ENCODE measurements around the gene CDK8. TPM values are rescaled to one million over a fixed set of nuclear protein-coding genes. Genes with fewer than 3 reads are reported as not detected.

CDK8 gene
- total RNA-seq, 1 experiment from 2014 or later: 35.1 TPM

GRCh38 chr13:26400545-26400944 lies 146.6 kb downstream of the CDK8 start:
- intact Hi-C loops (cut with micrococcal nuclease; ENCODE audit: unreplicated experiment): no loop called here
- Histone ChIP-seq H3K4me3 (ENCODE audit: low read depth, low read length) (no peak overlapping the region), H3K27me3 (replicated peaks; ENCODE audit: control insufficient read depth, insufficient read depth, low read length) (no peaks in the 10 kb centered on the region), H3K4me1 (no peaks in the 10 kb centered on the region), H3K9me3 (no peaks in the 10 kb centered on the region), H3K36me3 (ENCODE audit: control insufficient read depth, insufficient read depth, low read length) (no peaks in the 10 kb centered on the region; the same call in 1 of the 2 replicates)
- Mint-ChIP-seq H3K9me3 (ENCODE audit: unreplicated experiment) (no peaks in the 10 kb centered on the region), H3K36me3 (ENCODE audit: insufficient read depth, unreplicated experiment) (peaks cover 18% of the 10 kb centered on the region), H3K27ac (ENCODE audit: unreplicated experiment) (no peak overlapping the region), H3K4me3 (ENCODE audit: unreplicated experiment) (no peak overlapping the region), H3K27me3 (ENCODE audit: insufficient read depth, unreplicated experiment) (no peaks in the 10 kb centered on the region), H3K4me1 (ENCODE audit: low read depth, unreplicated experiment) (no peaks in the 10 kb centered on the region)
- TF ChIP-seq CTCF (IDR thresholded peaks at IDR 0.05; ENCODE audit: insufficient read depth in 1 of 2, low read depth in 1 of 2, low read length in 1 of 2, severe bottlenecking in 1 of 2, unreplicated experiment in 1 of 2): no peak
- ChIA-PET CTCF (no interaction called here), POLR2A (no interaction called here)
- BruUV-seq (replicated peaks): no TSS peak
- DNase-seq: no peak

- DNase-seq: no peak
- Mint-ChIP-seq H3K9me3 (ENCODE audit: unreplicated experiment) (no peaks in the 10 kb centered on the region), H3K27ac (ENCODE audit: unreplicated experiment) (no peak overlapping the region), H3K27me3 (ENCODE audit: insufficient read depth, unreplicated experiment) (no peaks in the 10 kb centered on the region), H3K4me3 (ENCODE audit: unreplicated experiment) (no peak overlapping the region), H3K36me3 (ENCODE audit: insufficient read depth, unreplicated experiment) (peaks cover 23% of the 10 kb centered on the region), H3K4me1 (ENCODE audit: low read depth, unreplicated experiment) (no peaks in the 10 kb centered on the region)
- no peaks in the 10 kb centered on the region; the same call in 1 of the 2 replicates for H3K36me3 ChIP-seq (ENCODE audit: control insufficient read depth, insufficient read depth, low read length)
- no peak overlapping the region for H3K4me3 ChIP-seq (ENCODE audit: low read depth, low read length)
- CTCF ChIA-PET: no interaction called here
- H3K27me3 ChIP-seq (replicated peaks; ENCODE audit: control insufficient read depth, insufficient read depth, low read length): no peaks in the 10 kb centered on the region
- no peaks in the 10 kb centered on the region for H3K4me1 ChIP-seq
- POLR2A ChIA-PET: interaction anchor here (0.5 kb wide), 1 partner anchor 143 kb away, joined by 4 read pairs; no protein-coding TSS in a partner anchor
- no peak for TF ChIP-seq CTCF (IDR thresholded peaks at IDR 0.05; ENCODE audit: insufficient read depth in 1 of 2, low read depth in 1 of 2, low read length in 1 of 2, severe bottlenecking in 1 of 2, unreplicated experiment in 1 of 2)
- BruUV-seq (replicated peaks): no TSS peak
- H3K9me3 ChIP-seq: no peaks in the 10 kb centered on the region
- intact Hi-C loops (cut with micrococcal nuclease; ENCODE audit: unreplicated experiment): no loop called here
Observed at GRCh38 chr13:26401069-26401468, 147.1 kb downstream of the CDK8 start.

- no TSS peak for BruUV-seq (replicated peaks)
- no peaks in the 10 kb centered on the region; the same call in 1 of the 2 replicates for H3K36me3 ChIP-seq (ENCODE audit: control insufficient read depth, insufficient read depth, low read length)
- H3K4me1 ChIP-seq: no peaks in the 10 kb centered on the region
- DNase-seq: no peak
- Mint-ChIP-seq H3K9me3 (ENCODE audit: unreplicated experiment) (no peaks in the 10 kb centered on the region), H3K4me1 (ENCODE audit: low read depth, unreplicated experiment) (no peaks in the 10 kb centered on the region), H3K4me3 (ENCODE audit: unreplicated experiment) (no peak overlapping the region), H3K27ac (ENCODE audit: unreplicated experiment) (no peak overlapping the region), H3K36me3 (ENCODE audit: insufficient read depth, unreplicated experiment) (peaks cover 28% of the 10 kb centered on the region), H3K27me3 (ENCODE audit: insufficient read depth, unreplicated experiment) (no peaks in the 10 kb centered on the region)
- CTCF ChIA-PET: no interaction called here
- H3K27me3 ChIP-seq (replicated peaks; ENCODE audit: control insufficient read depth, insufficient read depth, low read length): no peaks in the 10 kb centered on the region
- POLR2A ChIA-PET: interaction anchor here (0.5 kb wide), 1 partner anchor 144 kb away, joined by 4 read pairs; no protein-coding TSS in a partner anchor
- intact Hi-C loops (cut with micrococcal nuclease; ENCODE audit: unreplicated experiment): no loop called here
- H3K9me3 ChIP-seq: no peaks in the 10 kb centered on the region
- no peak for TF ChIP-seq CTCF (IDR thresholded peaks at IDR 0.05; ENCODE audit: insufficient read depth in 1 of 2, low read depth in 1 of 2, low read length in 1 of 2, severe bottlenecking in 1 of 2, unreplicated experiment in 1 of 2)
- no peak overlapping the region for H3K4me3 ChIP-seq (ENCODE audit: low read depth, low read length)
Observed at GRCh38 chr13:26401578-26402021, 147.7 kb downstream of the CDK8 start.
